ENCODE measurements around the gene TDRD1. TPM values are rescaled to one million over a fixed set of nuclear protein-coding genes. Genes with fewer than 3 reads are reported as not detected.
A peak's percentile ranks its signal among the peaks of the same experiment; 100 is the strongest.

TDRD1 gene
- total RNA-seq, 2 donors from 2014 or later = 0.05 to 0.57 TPM

DNA sequence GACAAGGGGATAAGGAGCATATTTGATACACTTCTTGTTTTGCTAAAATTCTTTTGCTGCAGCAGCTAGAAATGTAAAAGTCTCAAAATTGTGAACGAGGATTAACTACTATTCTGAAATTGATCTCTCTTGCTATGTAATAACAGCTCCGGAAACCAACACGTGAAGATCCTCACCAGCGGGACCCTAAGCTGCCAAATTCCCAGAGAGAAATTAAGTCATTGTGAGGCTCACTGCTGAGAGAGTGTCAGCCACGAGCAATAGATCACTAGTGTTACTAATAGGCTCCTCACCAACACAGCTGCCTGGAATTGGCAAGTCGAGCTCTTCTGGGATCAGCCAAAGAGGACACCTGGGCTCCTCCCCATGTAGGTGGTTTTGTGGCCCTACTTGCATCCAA is 54.3 kb downstream of the TDRD1 start:
- DNase-seq = no peak
- no peak overlapping the region for H3K9ac ChIP-seq (ENCODE audit: low read depth in 2 of 2, low read length in 2 of 2)
- H3K9me3 ChIP-seq = no peaks in the 10 kb centered on the region
- H3K36me3 ChIP-seq = no peaks in the 10 kb centered on the region
- intact Hi-C loops (cut with DNase I) = no loop called here
- H3K27ac ChIP-seq = no peak overlapping the region
- no peak overlapping the region for H3K4me3 ChIP-seq
- peaks cover 5% of the 10 kb centered on the region for H3K27me3 ChIP-seq
- no peaks in the 10 kb centered on the region for H3K4me1 ChIP-seq
- no peak for TF ChIP-seq CTCF (IDR thresholded peaks at IDR 0.05)

GRCh38 chr10:114234132-114234531 is 55.0 kb downstream of the TDRD1 start:
- intact Hi-C loops (cut with DNase I) = no loop called here
- peaks cover 7% of the 10 kb centered on the region for H3K27me3 ChIP-seq
- H3K4me1 ChIP-seq = peaks cover 2% of the 10 kb centered on the region
- no peaks in the 10 kb centered on the region for H3K9me3 ChIP-seq
- no peak overlapping the region for H3K27ac ChIP-seq
- no peaks in the 10 kb centered on the region for H3K36me3 ChIP-seq
- TF ChIP-seq CTCF (IDR thresholded peaks at IDR 0.05) = no peak
- DNase-seq = no peak
- H3K9ac ChIP-seq (ENCODE audit: low read depth in 2 of 2, low read length in 2 of 2) = no peak overlapping the region
- H3K4me3 ChIP-seq = no peak overlapping the region

DNA sequence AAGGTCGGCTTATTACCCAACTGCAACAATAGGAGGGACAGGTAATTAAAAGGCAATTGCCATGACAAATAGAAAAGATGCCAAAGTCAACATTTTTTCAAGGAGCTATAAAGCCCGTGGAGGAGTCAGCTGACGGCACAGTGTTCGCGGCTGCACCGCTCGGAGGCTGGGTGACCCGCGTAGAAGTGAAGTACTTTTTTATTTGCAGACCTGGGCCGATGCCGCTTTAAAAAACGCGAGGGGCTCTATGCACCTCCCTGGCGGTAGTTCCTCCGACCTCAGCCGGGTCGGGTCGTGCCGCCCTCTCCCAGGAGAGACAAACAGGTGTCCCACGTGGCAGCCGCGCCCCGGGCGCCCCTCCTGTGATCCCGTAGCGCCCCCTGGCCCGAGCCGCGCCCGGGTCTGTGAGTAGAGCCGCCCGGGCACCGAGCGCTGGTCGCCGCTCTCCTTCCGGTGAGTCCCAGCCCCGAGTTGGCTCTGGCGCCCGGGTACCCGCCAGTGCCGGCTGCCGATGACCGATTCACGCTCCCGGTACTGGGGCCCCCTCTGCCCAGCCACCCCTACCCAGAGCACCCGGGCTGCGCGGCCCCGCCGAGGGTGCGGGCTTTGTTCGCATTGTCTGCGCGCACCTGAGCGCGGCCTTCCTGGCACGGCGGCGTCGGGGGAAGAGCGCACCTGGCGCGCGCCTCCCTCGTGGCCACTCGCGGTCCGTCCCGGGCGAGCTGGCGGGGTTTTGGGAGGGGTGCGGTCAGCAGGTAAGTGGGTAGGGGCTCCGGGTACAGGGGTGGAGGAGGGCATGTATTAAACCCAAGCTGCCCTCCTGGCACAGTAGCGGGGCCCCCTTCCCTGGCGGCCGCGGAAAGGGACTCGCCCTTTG is 60.2 kb downstream of the TDRD1 start, which contains the start of gene VWA2:
Gene VWA2, plus strand, starts transcription at position 138 of the 877 bp plus-strand sequence. CDS start 9,460 bp downstream, outside the sequence.
- Histone ChIP-seq H3K4me1 (peaks cover 5% of the 10 kb centered on the region), H3K9ac (ENCODE audit: low read depth in 2 of 2, low read length in 2 of 2) (peak within 1 kb of the TSS in 1 of 2 donors; percentile 50), H3K4me3 (peak within 1 kb of the TSS; percentile 39), H3K36me3 (no peaks in the 10 kb centered on the region), H3K9me3 (no peaks in the 10 kb centered on the region), H3K27me3 (peaks cover 23% of the 10 kb centered on the region), H3K27ac (no peak within 1 kb of the TSS)
- no peak for TF ChIP-seq CTCF (IDR thresholded peaks at IDR 0.05)
- intact Hi-C loops (cut with DNase I) = no loop called here
- peak; percentile 61 for DNase-seq

DNA sequence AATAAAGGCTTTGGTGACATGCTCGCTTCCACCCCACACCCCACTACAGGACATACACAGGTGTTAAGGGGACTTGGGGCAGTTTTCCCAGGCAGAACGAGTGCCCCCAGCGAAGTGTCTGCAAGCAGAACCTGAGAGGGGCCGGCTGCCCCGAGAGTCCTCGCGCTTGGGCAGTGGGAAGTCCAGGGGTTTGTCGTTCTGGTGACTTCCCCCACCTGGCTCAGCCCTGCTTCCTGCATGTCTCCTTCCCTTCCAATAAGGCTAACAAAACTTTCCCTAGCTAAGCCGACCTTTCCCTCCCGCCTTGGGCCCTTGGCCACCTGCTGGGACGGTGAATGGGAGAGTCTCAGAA is 60.8 kb downstream of the TDRD1 start:
- no peak for DNase-seq
- Histone ChIP-seq H3K4me3 (peak overlapping the region; percentile 39), H3K27ac (no peak overlapping the region)

DNA sequence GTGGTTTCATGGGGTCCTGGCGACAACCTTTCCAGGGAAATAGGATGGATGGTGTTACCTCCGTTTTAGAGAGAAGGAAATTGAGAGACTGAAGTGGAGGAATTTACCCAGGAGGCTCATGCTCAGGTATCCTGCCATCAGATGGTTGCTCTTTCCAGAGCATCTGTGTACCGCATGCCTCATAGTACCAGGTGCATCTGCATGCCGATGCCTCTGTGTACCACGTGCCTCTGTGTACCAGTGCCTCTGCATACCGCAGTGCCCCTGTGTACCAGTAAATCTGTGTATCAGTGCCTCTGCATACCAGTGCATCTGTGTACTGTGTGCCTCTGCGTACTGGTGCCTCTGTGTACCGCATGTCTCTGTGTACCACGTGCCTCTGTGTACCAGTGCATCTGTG is 63.1 kb downstream of the TDRD1 start:
- no peak for DNase-seq
- H3K27me3 ChIP-seq = peaks cover 23% of the 10 kb centered on the region

More for the DNA sequence above, 60.8 kb downstream of the TDRD1 start:
- H3K9ac ChIP-seq (ENCODE audit: low read depth in 2 of 2, low read length in 2 of 2) = peak overlapping the region in 1 of 2 donors; percentile 50
- peaks cover 5% of the 10 kb centered on the region for H3K4me1 ChIP-seq
- TF ChIP-seq CTCF (IDR thresholded peaks at IDR 0.05) = no peak
- H3K36me3 ChIP-seq = no peaks in the 10 kb centered on the region
- intact Hi-C loops (cut with DNase I) = no loop called here
- no peaks in the 10 kb centered on the region for H3K9me3 ChIP-seq
- H3K27me3 ChIP-seq = peaks cover 23% of the 10 kb centered on the region

More for the DNA sequence above, 63.1 kb downstream of the TDRD1 start:
- H3K36me3 ChIP-seq = no peaks in the 10 kb centered on the region
- no peak overlapping the region for H3K27ac ChIP-seq
- intact Hi-C loops (cut with DNase I) = no loop called here
- H3K9ac ChIP-seq (ENCODE audit: low read depth in 2 of 2, low read length in 2 of 2) = no peak overlapping the region
- no peaks in the 10 kb centered on the region for H3K9me3 ChIP-seq
- no peak overlapping the region for H3K4me3 ChIP-seq
- TF ChIP-seq CTCF (IDR thresholded peaks at IDR 0.05) = no peak
- peaks cover 5% of the 10 kb centered on the region for H3K4me1 ChIP-seq
